Subcutaneous abdominal adipose tissue (tissue), 5 donors: ENCODE results near the gene CHDH.

Experiments used
- H3K27ac ChIP-seq: one replicate; pipeline ENCODE4 v1.7.0; 2013; ENCODE audit warnings: low read depth, mild to moderate bottlenecking, inconsistent platforms, low read length, moderate library complexity
- H3K27me3 ChIP-seq, 5 donors: one replicate each; pipeline ENCODE4 v1.7.0; 2013; ENCODE audit warnings: low read length in 5 of 5, inconsistent platforms in 1 of 5; ENCODE audit not compliant: control insufficient read depth in 5 of 5, insufficient read depth in 4 of 5
- H3K36me3 ChIP-seq, 5 donors: one replicate each; pipeline ENCODE4 v1.7.0; 2013; ENCODE audit warnings: low read length in 5 of 5; ENCODE audit not compliant: control insufficient read depth in 5 of 5, insufficient read depth in 5 of 5
- H3K4me1 ChIP-seq, 5 donors: one replicate each; pipeline ENCODE4 v1.7.0; 2013; ENCODE audit warnings: low read length in 5 of 5, mild to moderate bottlenecking in 3 of 5, moderate library complexity in 1 of 5; ENCODE audit not compliant: control insufficient read depth in 5 of 5, insufficient read depth in 5 of 5
- H3K4me3 ChIP-seq, 5 donors: one replicate each; pipeline ENCODE4 v1.7.0; 2013; ENCODE audit warnings: low read length in 5 of 5, low read depth in 1 of 5
- H3K9ac ChIP-seq, 5 donors: one replicate each; pipeline ENCODE4 v1.7.0; 2013; ENCODE audit warnings: low read length in 5 of 5, mild to moderate bottlenecking in 4 of 5, moderate library complexity in 3 of 5
- H3K9me3 ChIP-seq, 5 donors: one replicate each; pipeline ENCODE4 v1.7.0; 2013; ENCODE audit warnings: low read length in 5 of 5; ENCODE audit not compliant: control insufficient read depth in 5 of 5
- donor health status: healthy.
- donor health status: healthy.
- donor health status: healthy.
- donor health status: healthy.
- donor health status: healthy.

Gene CHDH

GRCh38 chr3:53803124-53803815, 42.9 kb downstream of the CHDH start:
- Histone ChIP-seq H3K4me3 (no peak overlapping the region), H3K9me3 (no peaks in the 10 kb centered on the region), H3K36me3 (no peaks in the 10 kb centered on the region), H3K27me3 (peaks cover 4 to 12% (median 11%) of the 10 kb centered on the region in 5 donors), H3K9ac (no peak overlapping the region), H3K27ac (no peak overlapping the region), H3K4me1 (no peaks in the 10 kb centered on the region)

- peaks cover 0 to 2% (median 0%) of the 10 kb centered on the region in 5 donors for H3K4me1 ChIP-seq
- H3K9me3 ChIP-seq = no peaks in the 10 kb centered on the region
- H3K27ac ChIP-seq = no peak overlapping the region
- no peak overlapping the region for H3K9ac ChIP-seq
- H3K27me3 ChIP-seq = peaks cover 4 to 10% (median 9%) of the 10 kb centered on the region in 5 donors
- H3K4me3 ChIP-seq = no peak overlapping the region
- no peaks in the 10 kb centered on the region for H3K36me3 ChIP-seq
These were observed 43.9 kb downstream of the CHDH start for GRCh38 chr3:53802256-53802880.

DNA sequence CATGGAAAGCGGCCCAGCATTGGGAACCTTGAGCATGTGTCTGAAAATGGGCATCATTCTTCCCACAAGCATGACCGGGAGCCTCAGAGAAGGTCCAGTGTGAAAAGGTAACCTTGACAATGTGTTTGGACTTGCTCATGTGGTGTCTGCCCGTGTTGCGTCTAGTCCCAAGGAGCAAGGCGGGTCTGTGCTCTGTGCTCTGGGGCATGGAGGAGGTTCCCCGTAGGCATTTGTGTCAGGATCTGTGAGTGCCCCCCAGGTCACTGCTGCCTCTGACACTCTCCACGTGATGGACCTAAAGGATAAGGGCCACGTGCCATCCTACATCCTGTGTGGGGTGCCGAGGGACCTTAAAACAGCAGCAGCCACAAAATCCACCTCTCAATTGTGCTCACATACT, 44.9 kb downstream of the CHDH start:
- Histone ChIP-seq H3K36me3 (no peaks in the 10 kb centered on the region), H3K9ac (no peak overlapping the region), H3K4me1 (peaks cover 0 to 2% (median 0%) of the 10 kb centered on the region in 5 donors), H3K27me3 (peaks cover 2 to 10% (median 7%) of the 10 kb centered on the region in 5 donors), H3K27ac (no peak overlapping the region), H3K4me3 (no peak overlapping the region), H3K9me3 (no peaks in the 10 kb centered on the region)

DNA sequence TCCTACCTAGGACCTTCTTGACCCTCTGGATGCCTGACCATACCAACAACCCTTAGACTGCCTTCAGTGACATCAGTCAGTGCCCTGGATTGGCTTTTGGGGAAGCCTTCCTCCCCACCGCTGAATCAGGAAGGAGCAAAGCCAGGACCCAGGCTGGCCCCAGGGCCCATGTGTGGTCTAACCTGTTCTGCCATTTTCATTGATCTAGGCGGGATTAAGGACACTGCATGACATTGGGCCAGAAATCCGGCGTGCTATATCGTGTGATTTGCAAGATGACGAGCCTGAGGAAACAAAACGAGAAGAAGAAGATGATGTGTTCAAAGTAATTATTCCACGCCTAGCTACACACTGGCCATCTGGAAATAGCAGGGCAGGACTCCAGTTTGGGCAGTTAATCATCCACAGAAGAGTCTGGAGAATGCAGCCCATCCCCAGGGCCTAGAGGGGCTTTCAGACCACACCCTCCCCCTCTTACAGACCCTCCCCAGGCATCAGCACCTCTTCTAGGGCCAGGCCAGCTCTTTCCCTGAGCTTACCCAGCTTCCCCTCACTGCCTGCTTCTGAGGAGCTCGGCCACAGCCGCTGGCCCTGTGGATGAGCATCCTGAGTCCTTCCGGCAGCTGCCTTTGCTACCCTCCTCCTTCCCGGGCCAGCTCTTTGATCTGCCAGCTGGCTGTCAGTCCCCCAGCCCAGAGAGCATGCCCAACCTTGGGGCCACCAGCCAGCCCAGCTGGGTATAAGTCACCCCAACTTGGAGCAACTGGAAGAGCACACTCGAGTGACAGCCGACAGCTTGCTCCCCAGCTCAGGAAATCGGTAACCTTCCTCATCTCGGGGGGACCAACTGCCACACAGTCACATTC, 45.9 kb downstream of the CHDH start:
- H3K27me3 ChIP-seq = peaks cover 0 to 15% (median 4%) of the 10 kb centered on the region in 5 donors
- H3K4me1 ChIP-seq = peaks cover 0 to 2% (median 0%) of the 10 kb centered on the region in 5 donors
- H3K9me3 ChIP-seq = no peaks in the 10 kb centered on the region
- H3K4me3 ChIP-seq = no peak overlapping the region
- no peak overlapping the region for H3K27ac ChIP-seq
- no peaks in the 10 kb centered on the region for H3K36me3 ChIP-seq
- H3K9ac ChIP-seq = no peak overlapping the region

DNA sequence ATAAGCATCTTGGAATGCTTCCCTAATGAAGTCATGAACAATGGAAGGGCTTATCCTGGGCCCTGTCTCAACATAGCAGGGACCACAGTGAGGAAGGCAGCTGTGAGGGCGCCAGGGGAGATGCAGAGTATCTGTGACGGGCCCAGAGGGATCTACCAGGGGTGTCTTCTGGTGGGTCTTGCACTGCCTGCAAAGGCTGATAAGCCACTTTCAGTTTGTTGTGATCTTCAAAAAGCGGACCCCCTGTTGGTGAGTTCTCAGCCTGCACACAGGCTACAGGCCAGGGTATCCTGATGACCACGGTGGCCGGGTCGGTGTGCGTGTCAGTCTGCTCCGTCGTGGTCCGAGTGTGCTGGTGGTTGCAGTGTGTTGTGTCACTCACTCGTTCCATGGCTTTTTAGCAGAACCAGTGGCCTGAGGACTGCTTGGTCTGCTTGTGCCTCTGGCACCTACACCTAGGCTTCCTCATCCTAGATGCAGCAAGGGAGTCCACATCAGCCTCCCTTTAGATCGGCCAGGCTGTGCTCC, 46.8 kb downstream of the CHDH start:
- H3K9me3 ChIP-seq = no peaks in the 10 kb centered on the region
- peaks cover 0 to 2% (median 0%) of the 10 kb centered on the region in 5 donors for H3K4me1 ChIP-seq
- H3K9ac ChIP-seq = no peak overlapping the region
- no peak overlapping the region for H3K4me3 ChIP-seq
- peaks cover 0 to 19% (median 2%) of the 10 kb centered on the region in 5 donors for H3K27me3 ChIP-seq
- no peak overlapping the region for H3K27ac ChIP-seq
- no peaks in the 10 kb centered on the region for H3K36me3 ChIP-seq

DNA sequence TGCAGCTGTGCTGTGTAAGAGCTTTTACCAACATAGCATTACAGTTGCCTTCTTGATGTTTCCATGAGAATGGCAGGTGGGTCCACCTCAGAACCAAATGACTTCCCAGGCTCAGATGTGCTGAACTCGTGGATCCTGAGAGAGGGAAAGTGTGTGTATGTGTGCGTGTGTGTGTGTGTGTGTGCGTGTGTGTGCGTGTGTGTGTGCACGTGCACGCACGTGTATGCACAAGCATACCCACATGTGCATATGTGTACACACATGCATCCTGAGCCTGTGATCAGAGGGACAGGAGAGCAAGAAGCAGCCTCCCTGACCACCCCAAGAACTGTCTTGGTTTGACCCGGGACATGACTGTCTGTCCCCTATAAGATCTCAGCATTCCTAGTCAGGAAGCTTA, 48.1 kb downstream of the CHDH start:
- peaks cover 0 to 19% (median 0%) of the 10 kb centered on the region in 5 donors for H3K27me3 ChIP-seq
- no peak overlapping the region for H3K4me3 ChIP-seq
- H3K36me3 ChIP-seq = no peaks in the 10 kb centered on the region
- no peak overlapping the region for H3K27ac ChIP-seq
- no peaks in the 10 kb centered on the region for H3K9me3 ChIP-seq
- H3K9ac ChIP-seq = no peak overlapping the region
- H3K4me1 ChIP-seq = peaks cover 0 to 2% (median 0%) of the 10 kb centered on the region in 5 donors

GRCh38 chr3:53795789-53796560, 50.2 kb downstream of the CHDH start:
- Histone ChIP-seq H3K4me3 (no peak overlapping the region), H3K36me3 (no peaks in the 10 kb centered on the region), H3K9ac (no peak overlapping the region), H3K4me1 (peaks cover 0 to 2% (median 0%) of the 10 kb centered on the region in 5 donors), H3K9me3 (no peaks in the 10 kb centered on the region), H3K27me3 (peaks cover 0 to 22% (median 0%) of the 10 kb centered on the region in 5 donors), H3K27ac (no peak overlapping the region)

DNA sequence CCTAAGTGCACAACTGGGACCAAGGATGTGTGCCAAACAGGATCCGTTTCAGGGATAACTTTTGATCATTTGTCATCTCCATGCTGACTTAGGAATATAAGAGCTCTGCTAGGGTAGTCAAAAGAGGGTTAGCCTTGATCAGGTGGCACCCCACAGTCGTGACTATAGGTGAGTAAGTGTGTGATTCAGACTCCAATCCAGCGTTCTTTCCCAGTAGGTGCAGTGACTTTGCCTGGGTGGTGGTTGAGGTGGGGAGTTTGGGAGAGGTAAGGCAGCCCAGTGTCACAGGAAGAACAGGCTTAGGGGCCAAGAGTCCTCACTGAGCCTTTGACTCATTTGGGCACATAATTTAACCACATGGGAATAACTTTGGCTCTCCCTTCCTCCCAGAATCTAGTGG, 51.0 kb downstream of the CHDH start:
- Histone ChIP-seq H3K4me3 (no peak overlapping the region), H3K27me3 (peaks cover 0 to 22% (median 0%) of the 10 kb centered on the region in 5 donors), H3K9me3 (no peaks in the 10 kb centered on the region), H3K27ac (no peak overlapping the region), H3K9ac (no peak overlapping the region), H3K36me3 (no peaks in the 10 kb centered on the region), H3K4me1 (peaks cover 0 to 2% (median 0%) of the 10 kb centered on the region in 5 donors)

GRCh38 chr3:53794597-53794996, 51.6 kb downstream of the CHDH start:
- Histone ChIP-seq H3K27me3 (peaks cover 0 to 18% (median 3%) of the 10 kb centered on the region in 5 donors), H3K27ac (no peak overlapping the region), H3K4me1 (peaks cover 0 to 2% (median 0%) of the 10 kb centered on the region in 5 donors), H3K9me3 (no peaks in the 10 kb centered on the region), H3K9ac (no peak overlapping the region), H3K36me3 (no peaks in the 10 kb centered on the region), H3K4me3 (no peak overlapping the region)
